HL-60/S4 treated with retinoic acid at 250 ng/mL for 4 days and 3 days (cell line): ENCODE data around the gene PDE4D.
"Not testable (repeated sequence)": the region's sequence is repeated elsewhere in the genome, so short reads cannot be mapped to it uniquely, and the experiment has no call there.

Source experiments
- in situ Hi-C: fragments of 300-500 bp; cut with MboI; formaldehyde crosslinking; loops from 2 replicates; pipeline ENCODE4 v1.7.0; 2022; ENCODE audit warnings: low sequenced_read_pairs

The PDE4D gene

DNA sequence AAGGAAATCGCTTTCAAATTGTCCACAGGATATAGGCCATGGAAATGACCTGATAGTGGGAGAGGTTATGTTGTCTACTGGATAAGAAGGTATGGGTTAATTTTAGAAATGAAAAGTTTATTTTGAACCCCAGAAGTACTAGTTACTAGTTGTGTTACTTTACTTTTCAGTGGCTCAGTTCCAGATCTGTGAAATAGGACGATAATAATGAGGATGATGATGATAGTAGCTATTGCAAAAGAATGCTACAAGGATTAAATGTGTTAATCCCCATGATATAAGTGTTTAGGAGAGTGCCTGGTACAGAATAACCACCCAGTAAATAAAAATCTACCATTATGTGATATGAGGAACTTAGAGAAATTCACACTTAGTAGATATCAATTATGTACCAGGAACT, 120.8 kb downstream of the PDE4D start:
- in situ Hi-C loops, result no loop called here

GRCh38 chr5:59772206-59772605, 121.3 kb downstream of the PDE4D start:
- in situ Hi-C loops, result no loop called here

DNA sequence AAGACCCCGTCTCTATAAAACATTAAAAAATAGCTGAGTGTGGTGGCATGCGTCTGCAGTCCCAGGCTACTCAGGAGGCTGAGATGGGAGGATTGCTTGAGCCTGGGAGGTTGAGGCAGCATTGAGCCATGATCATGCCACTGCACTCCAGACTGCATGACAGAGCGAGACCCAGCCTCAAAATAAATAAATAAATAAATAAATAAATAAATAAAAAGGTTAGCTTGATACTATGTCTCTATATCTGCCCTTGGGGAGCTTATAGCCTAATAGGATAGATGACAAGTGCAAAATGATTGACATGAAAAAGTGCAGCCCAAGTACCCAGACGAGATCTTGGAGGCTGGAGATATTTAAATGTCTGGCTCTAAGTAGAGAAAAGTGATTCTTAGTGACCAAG, 122.6 kb downstream of the PDE4D start:
- in situ Hi-C loops, result no loop called here

DNA sequence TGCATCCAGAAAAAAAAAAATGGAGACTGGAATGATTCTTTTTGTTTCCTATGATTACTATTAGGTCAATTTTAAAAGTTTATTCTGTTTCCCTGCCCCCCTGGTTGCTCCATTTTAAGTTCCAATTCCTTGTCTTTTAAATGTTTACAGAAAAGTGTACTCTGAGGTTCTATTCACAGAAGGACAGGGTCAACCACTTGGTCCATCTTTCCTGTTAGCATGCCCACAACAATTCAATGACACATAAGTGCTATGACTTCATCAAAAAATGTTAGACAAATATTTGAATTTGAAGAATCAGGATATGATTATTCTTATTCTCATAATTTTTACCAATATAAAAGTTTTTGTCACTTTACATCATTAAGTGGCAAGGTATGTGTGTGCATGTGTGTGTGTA, 123.7 kb downstream of the PDE4D start:
- in situ Hi-C loops, result no loop called here

DNA sequence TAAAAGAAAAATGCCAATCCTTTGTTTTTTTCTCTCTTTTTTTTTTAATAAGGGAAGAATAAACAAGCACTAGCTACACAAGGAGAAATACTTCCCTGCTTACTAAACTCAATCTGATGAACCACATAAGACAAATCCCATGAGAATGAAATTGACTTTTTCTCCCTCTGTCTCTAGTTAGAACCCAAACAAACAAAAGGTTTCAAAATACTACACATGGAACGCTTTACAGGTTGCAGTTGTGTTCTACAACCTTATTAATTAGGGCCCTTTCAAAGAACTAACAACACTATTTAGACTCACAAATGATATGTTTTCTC, 124.5 kb downstream of the PDE4D start:
- in situ Hi-C loops, result no loop called here

DNA sequence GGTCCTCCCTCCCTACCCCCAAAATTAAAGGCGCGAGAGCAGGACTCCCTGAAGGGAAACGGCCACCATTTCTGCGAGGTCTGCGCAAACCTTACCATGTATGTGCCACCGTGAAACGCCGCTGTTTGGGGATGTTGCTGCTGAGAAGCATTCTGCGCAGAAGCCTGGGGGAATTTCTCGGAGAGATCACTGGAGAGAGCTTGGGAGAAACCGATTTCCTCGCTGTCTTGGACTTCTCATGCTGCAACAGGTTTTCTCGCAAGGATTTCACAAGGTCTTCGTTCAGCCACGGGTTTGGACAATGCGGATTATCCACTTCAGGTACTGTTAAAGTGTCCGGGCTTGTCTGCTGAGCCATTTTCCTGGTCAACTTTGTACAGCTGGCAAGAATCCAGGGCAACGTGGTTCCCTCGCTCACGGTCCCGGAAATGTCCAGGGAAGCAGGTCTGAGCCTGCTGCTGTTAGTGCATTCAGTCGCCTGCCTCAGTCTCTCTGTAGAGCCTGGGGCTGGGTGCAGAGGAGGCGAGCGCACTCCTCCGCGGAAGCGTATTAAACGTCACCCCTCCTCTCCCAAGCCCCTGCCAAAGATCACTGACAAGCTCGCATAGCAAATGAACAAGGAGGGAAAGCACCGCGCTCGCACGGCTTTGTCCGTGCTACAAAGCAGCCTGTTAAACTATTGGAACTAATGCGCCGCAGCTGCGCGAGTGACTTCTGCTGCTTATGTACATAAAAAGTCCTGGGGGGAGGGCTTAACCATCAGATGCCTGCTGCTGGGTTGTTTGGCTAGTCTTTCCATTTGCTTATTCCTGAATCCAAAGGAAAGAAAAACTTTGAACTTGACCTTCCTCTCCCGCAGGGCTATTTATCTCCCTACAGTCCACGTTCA, 125.1 kb downstream of the PDE4D start:
- in situ Hi-C loops, result no loop called here

DNA sequence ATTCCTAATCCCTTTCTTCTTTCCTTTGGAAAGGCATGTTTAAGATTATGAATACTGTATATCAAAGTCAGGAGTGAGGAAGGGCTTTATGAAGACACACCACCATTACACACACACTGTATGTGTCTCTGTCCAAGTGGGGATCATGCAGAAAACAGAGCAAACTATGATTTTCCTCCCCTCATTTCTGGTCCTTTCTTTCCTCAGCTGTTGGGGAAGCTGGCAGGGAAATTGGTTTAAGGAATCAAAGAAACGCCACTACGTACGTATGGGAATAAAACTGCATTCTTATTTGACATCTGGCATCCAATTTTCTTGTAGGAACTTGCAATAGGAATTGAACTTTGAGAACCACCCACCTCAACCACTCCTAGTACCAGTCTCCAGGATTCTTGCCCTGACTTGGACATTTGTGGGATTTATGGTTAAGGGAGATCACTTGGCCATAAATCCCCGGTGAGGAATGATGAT, 125.8 kb downstream of the PDE4D start:
- in situ Hi-C loops, result no loop called here

DNA sequence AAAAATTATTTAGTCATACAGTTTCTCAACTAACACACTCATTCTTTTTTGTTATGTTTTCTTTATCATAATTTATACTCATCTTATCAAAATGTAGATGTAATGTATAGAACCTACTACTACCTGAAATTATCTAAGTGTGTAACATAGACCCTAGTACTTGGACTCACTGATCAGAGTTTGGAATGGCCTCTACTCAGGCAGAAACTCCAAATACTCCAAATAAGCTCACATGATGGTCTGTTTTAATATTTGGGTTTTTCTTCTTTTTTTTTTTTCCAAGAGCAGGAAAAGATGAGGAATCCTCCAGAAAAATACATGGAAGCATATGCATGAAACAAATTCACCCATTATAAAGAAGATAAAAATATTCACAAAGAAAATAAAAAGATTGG, 126.3 kb downstream of the PDE4D start:
- in situ Hi-C loops, result no loop called here

GRCh38 chr5:59766427-59767210, 126.9 kb downstream of the PDE4D start:
- in situ Hi-C loops, result no loop called here

DNA sequence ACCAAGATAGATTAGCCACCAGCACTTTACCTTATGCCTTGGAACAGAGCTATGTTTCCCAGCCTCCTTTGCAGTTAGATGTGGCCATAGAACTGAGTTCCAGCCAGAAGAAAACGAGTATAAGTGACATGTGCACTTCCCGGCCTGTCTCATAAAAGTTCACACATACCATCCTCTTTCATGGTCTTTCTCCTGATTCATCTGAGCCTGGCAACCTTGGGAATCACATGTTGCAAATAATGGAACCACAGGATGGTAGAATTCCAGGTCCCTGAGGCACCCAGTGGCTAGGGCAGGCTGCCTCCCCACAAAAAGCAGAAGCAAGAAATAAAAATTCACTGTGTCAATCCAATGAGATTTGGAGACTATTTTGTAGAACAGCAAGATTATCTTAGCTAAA, 128.1 kb downstream of the PDE4D start:
- in situ Hi-C loops, result no loop called here

- in situ Hi-C loops, result no loop called here
Observed at GRCh38 chr5:59764361-59764760, 129.2 kb downstream of the PDE4D start.

GRCh38 chr5:59763541-59763940, 130.0 kb downstream of the PDE4D start:
- in situ Hi-C loops, result no loop called here

DNA sequence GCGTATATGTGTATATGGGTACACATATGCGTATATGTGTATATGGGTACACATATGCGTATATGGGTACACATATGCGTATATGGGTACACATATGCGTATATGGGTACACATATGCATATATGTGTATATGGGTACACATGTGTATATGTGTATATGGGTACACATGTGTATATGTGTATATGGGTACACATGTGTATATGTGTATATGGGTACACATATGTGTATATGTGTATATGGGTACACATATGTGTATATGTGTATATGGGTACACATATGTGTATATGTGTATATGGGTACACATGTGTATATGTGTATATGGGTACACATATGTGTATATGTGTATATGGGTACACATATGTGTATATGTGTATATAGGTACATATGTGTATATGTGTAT, 131.3 kb downstream of the PDE4D start:
- in situ Hi-C loops, result not testable (repeated sequence)

DNA sequence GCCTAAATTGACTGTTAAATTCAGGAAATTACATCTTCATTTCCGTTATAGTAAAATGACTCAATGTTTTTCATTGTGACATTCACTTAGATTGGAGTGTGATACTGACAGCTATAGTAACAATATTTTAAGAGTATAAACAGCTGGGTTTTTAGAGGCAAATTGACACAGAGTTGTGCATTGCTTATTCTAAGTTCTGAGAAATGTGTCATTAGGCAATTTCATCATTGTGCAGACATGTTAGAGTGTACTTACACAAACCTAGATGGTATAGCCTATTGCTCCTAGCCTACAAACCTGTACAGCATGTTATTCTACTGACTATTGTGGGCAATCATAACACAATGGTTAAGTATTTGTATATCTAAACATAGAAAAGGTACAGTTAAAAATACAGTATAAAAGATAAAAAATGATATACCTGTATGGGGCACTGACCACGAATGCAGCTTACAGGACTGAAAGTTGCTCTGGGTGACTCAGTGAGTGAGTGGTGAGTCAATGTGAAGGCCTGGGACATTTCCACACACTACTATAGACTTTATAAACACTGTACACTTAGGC, 132.7 kb downstream of the PDE4D start:
- in situ Hi-C loops, result no loop called here

DNA sequence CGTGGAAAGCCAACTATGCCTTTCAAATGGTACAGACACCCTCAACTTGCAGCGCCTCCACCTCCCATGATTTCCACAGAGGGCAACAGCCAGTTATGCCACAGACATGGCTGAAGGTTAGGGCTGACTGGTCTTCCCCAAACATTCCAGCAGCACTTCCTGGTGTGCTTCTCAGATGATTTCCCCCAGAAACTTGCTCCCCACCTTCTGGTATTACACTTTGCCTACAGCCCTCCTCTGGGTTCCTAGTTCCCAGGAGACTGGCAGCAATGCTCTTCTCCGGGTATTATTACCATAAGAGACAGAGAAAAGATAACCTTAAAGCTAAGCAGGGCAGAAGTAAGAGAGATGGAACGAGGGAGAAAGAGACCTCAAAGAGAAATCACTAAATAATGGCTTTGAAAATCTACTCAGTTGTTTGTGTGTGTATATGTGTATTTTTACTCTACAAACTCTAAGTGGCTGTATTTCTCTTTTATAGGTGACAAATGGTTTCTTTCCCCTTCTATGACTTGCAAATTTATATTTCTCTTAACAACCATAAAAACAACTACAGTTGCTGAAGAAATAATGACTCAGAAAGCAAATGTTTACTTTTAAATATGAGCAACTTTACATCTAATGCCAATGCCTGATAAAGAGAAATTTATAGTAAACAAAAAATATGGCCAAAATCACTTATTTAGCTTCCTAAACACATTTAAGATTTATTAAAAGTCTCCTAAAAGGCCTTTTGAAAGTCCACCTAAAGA, 133.8 kb downstream of the PDE4D start:
- in situ Hi-C loops, result no loop called here

GRCh38 chr5:59758566-59758965, 135.0 kb downstream of the PDE4D start:
- in situ Hi-C loops, result no loop called here

- in situ Hi-C loops, result no loop called here
Observed at GRCh38 chr5:59757442-59757841, 136.1 kb downstream of the PDE4D start.

DNA sequence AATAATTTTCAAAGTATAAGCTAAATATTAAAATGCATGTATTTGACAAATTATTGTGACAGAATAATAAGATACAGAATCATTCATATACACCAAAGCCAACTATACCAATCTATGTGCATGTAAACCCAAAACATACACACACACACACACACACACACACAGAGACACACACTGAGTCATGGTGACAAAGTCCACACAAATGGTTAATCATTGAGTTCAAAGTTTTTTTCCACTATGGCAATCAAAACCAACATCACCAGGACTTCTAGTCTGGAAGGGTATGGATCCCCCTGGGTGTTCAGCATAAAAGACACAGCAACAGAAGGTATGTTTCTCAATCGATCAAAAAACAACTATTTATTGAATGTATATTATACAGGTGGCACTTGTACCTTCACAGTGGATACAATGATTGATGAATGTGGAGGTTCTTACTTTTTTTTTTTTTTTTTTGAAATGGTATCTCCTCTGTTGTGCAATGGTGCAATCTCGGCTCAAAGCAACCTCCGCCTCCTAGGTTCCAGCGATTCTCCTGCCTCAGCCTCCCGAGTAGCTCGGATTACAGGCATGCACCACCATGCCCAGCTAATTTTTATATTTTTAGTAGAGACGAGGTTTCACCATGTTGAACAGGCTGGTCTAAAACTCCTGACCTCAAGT, 137.0 kb downstream of the PDE4D start:
- in situ Hi-C loops, result no loop called here

DNA sequence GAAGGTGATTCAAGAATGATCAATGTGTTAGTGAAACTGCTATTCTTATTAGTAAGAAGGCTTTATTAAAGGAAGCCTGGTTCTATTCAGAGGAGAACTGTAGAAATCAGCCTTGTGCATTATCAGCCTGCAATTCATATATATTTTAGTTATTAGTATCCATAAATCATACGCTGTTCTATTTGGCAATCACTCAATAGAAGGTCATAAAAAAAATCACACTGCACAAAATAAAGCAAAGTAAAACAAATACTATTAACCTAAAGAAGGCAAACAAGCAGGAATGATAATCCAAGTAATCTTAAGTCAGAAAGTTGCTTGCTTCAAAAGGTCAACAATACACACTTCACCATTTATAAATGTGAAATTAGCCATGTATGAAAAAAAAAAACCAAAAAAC, 138.1 kb downstream of the PDE4D start:
- in situ Hi-C loops, result no loop called here

DNA sequence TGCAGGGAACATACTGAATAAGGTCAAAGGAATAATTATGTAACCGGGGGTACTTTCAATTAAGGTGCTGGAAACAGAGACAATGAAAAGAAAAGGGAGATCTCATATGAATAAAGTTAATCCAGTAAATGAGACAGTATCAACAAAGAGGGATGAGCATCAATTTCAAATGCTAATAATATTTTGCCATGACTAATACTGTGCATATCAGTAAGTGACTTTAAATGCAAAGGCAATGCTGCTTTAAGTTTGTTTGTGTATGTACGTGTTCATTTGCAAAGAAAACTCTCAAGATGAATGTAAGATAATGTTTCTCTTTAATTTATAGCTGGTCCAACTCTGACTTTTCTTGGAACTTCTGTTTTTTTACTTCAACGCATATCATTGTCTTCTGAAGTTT, 139.9 kb downstream of the PDE4D start:
- in situ Hi-C loops, result no loop called here
